ENCODE measurements around the gene ALK.

The ALK gene

GRCh38 chr2:29596584-29596983, 324.8 kb downstream of the ALK start:
- H3K36me3 ChIP-seq (replicated peaks in 1 of 2; ENCODE audit: control insufficient read depth in 2 of 2, insufficient read depth in 2 of 2, low read length in 2 of 2) = no peaks in the 10 kb centered on the region
- no peak overlapping the region for H3K18ac ChIP-seq (ENCODE audit: low read length)
- no peak overlapping the region for H2BK120ac ChIP-seq (ENCODE audit: low read depth, low read length)
- no peak overlapping the region for H3K4me2 ChIP-seq (ENCODE audit: insufficient read depth, low read length, poor library complexity, severe bottlenecking)
- H3K27me3 ChIP-seq (ENCODE audit: control insufficient read depth in 3 of 3, insufficient read depth in 3 of 3, low read depth in 1 of 3, low read length in 3 of 3) = no peaks in the 10 kb centered on the region
- H4K8ac ChIP-seq (ENCODE audit: low read depth, low read length) = no peak overlapping the region
- no peak overlapping the region for H4K91ac ChIP-seq (ENCODE audit: low read depth, low read length, poor library complexity)
- no peak overlapping the region for H2AK5ac ChIP-seq (ENCODE audit: low read depth, low read length)
- H3K4ac ChIP-seq (ENCODE audit: low read length) = no peak overlapping the region
- no CpG with 5 or more reads among the region's 2 CpGs for WGBS, 2 donors (ENCODE audit: extremely low coverage in 2 of 2, insufficient read length in 2 of 2, insufficient replicate concordance in 1 of 2)
- H3K79me1 ChIP-seq (ENCODE audit: low read depth, low read length) = no peaks in the 10 kb centered on the region
- H2BK12ac ChIP-seq (ENCODE audit: low read length) = no peak overlapping the region
- H2BK5ac ChIP-seq (ENCODE audit: low read length) = no peak overlapping the region
- no peaks in the 10 kb centered on the region for H3K4me1 ChIP-seq (ENCODE audit: control insufficient read depth in 2 of 2, insufficient read depth in 1 of 2, low read depth in 1 of 2, low read length in 2 of 2)
- H2AFZ ChIP-seq (ENCODE audit: low read length) = no peak overlapping the region
- no peak overlapping the region for H2BK15ac ChIP-seq (ENCODE audit: low read length)
- DNase-seq (ENCODE audit: low spot score) = no peak
- H3K23ac ChIP-seq (ENCODE audit: low read depth, low read length, poor library complexity) = no peak overlapping the region
- no peak overlapping the region for H3K9ac ChIP-seq (ENCODE audit: low read depth, low read length, poor library complexity)
- peaks cover 0 to 9% of the 10 kb centered on the region in 2 donors for H3K9me3 ChIP-seq (replicated peaks in 1 of 2; ENCODE audit: control insufficient read depth in 2 of 2, insufficient read depth in 1 of 2, low read depth in 1 of 2, low read length in 2 of 2)
- no peak overlapping the region for H3K4me3 ChIP-seq (ENCODE audit: low read length in 2 of 2)
- no peak overlapping the region for H3K14ac ChIP-seq (ENCODE audit: low read length)
- H3K27ac ChIP-seq (replicated peaks; ENCODE audit: low read length) = no peak overlapping the region

GRCh38 chr2:29591600-29591999, 329.8 kb downstream of the ALK start:
- no peaks in the 10 kb centered on the region for H3K4me1 ChIP-seq (ENCODE audit: control insufficient read depth in 2 of 2, insufficient read depth in 1 of 2, low read depth in 1 of 2, low read length in 2 of 2)
- H2BK120ac ChIP-seq (ENCODE audit: low read depth, low read length) = no peak overlapping the region
- no peak overlapping the region for H2BK12ac ChIP-seq (ENCODE audit: low read length)
- H3K18ac ChIP-seq (ENCODE audit: low read length) = no peak overlapping the region
- H2BK5ac ChIP-seq (ENCODE audit: low read length) = no peak overlapping the region
- no peak for DNase-seq (ENCODE audit: low spot score)
- no peaks in the 10 kb centered on the region for H3K36me3 ChIP-seq (replicated peaks in 1 of 2; ENCODE audit: control insufficient read depth in 2 of 2, insufficient read depth in 2 of 2, low read length in 2 of 2)
- no peak overlapping the region for H2BK15ac ChIP-seq (ENCODE audit: low read length)
- H3K27ac ChIP-seq (replicated peaks; ENCODE audit: low read length) = no peak overlapping the region
- no peak overlapping the region for H3K4ac ChIP-seq (ENCODE audit: low read length)
- H3K14ac ChIP-seq (ENCODE audit: low read length) = no peak overlapping the region
- WGBS, 2 donors (ENCODE audit: extremely low coverage in 2 of 2, insufficient read length in 2 of 2, insufficient replicate concordance in 1 of 2) = no CpG with 5 or more reads among the region's 10 CpGs
- no peak overlapping the region for H2AFZ ChIP-seq (ENCODE audit: low read length)
- no peak overlapping the region for H3K23ac ChIP-seq (ENCODE audit: low read depth, low read length, poor library complexity)
- no peak overlapping the region for H4K8ac ChIP-seq (ENCODE audit: low read depth, low read length)
- no peaks in the 10 kb centered on the region for H3K27me3 ChIP-seq (ENCODE audit: control insufficient read depth in 3 of 3, insufficient read depth in 3 of 3, low read depth in 1 of 3, low read length in 3 of 3)
- H4K91ac ChIP-seq (ENCODE audit: low read depth, low read length, poor library complexity) = no peak overlapping the region
- no peak overlapping the region for H3K9ac ChIP-seq (ENCODE audit: low read depth, low read length, poor library complexity)
- H3K9me3 ChIP-seq (replicated peaks in 1 of 2; ENCODE audit: control insufficient read depth in 2 of 2, insufficient read depth in 1 of 2, low read depth in 1 of 2, low read length in 2 of 2) = no peaks in the 10 kb centered on the region
- H3K4me2 ChIP-seq (ENCODE audit: insufficient read depth, low read length, poor library complexity, severe bottlenecking) = no peak overlapping the region
- H2AK5ac ChIP-seq (ENCODE audit: low read depth, low read length) = no peak overlapping the region
- no peaks in the 10 kb centered on the region for H3K79me1 ChIP-seq (ENCODE audit: low read depth, low read length)
- no peak overlapping the region for H3K4me3 ChIP-seq (ENCODE audit: low read length in 2 of 2)

- no peak for DNase-seq (ENCODE audit: low spot score)
- H2BK12ac ChIP-seq (ENCODE audit: low read length) = no peak overlapping the region
- no peaks in the 10 kb centered on the region for H3K27me3 ChIP-seq (ENCODE audit: control insufficient read depth in 3 of 3, insufficient read depth in 3 of 3, low read depth in 1 of 3, low read length in 3 of 3)
- H3K18ac ChIP-seq (ENCODE audit: low read length) = no peak overlapping the region
- no peaks in the 10 kb centered on the region for H3K4me1 ChIP-seq (ENCODE audit: control insufficient read depth in 2 of 2, insufficient read depth in 1 of 2, low read depth in 1 of 2, low read length in 2 of 2)
- H4K8ac ChIP-seq (ENCODE audit: low read depth, low read length) = no peak overlapping the region
- no CpG with 5 or more reads among the region's 7 CpGs for WGBS, 2 donors (ENCODE audit: extremely low coverage in 2 of 2, insufficient read length in 2 of 2, insufficient replicate concordance in 1 of 2)
- H3K36me3 ChIP-seq (replicated peaks in 1 of 2; ENCODE audit: control insufficient read depth in 2 of 2, insufficient read depth in 2 of 2, low read length in 2 of 2) = no peaks in the 10 kb centered on the region
- no peak overlapping the region for H3K27ac ChIP-seq (replicated peaks; ENCODE audit: low read length)
- no peak overlapping the region for H3K4ac ChIP-seq (ENCODE audit: low read length)
- no peak overlapping the region for H3K9ac ChIP-seq (ENCODE audit: low read depth, low read length, poor library complexity)
- H3K14ac ChIP-seq (ENCODE audit: low read length) = no peak overlapping the region
- no peak overlapping the region for H2AK5ac ChIP-seq (ENCODE audit: low read depth, low read length)
- H3K79me1 ChIP-seq (ENCODE audit: low read depth, low read length) = no peaks in the 10 kb centered on the region
- no peak overlapping the region for H3K4me2 ChIP-seq (ENCODE audit: insufficient read depth, low read length, poor library complexity, severe bottlenecking)
- no peak overlapping the region for H4K91ac ChIP-seq (ENCODE audit: low read depth, low read length, poor library complexity)
- H3K9me3 ChIP-seq (replicated peaks in 1 of 2; ENCODE audit: control insufficient read depth in 2 of 2, insufficient read depth in 1 of 2, low read depth in 1 of 2, low read length in 2 of 2) = no peaks in the 10 kb centered on the region
- H2BK120ac ChIP-seq (ENCODE audit: low read depth, low read length) = no peak overlapping the region
- no peak overlapping the region for H3K23ac ChIP-seq (ENCODE audit: low read depth, low read length, poor library complexity)
- H2AFZ ChIP-seq (ENCODE audit: low read length) = no peak overlapping the region
- H2BK5ac ChIP-seq (ENCODE audit: low read length) = no peak overlapping the region
- H3K4me3 ChIP-seq (ENCODE audit: low read length in 2 of 2) = no peak overlapping the region
- no peak overlapping the region for H2BK15ac ChIP-seq (ENCODE audit: low read length)
Observed at GRCh38 chr2:29590211-29590610, 331.2 kb downstream of the ALK start.

DNA sequence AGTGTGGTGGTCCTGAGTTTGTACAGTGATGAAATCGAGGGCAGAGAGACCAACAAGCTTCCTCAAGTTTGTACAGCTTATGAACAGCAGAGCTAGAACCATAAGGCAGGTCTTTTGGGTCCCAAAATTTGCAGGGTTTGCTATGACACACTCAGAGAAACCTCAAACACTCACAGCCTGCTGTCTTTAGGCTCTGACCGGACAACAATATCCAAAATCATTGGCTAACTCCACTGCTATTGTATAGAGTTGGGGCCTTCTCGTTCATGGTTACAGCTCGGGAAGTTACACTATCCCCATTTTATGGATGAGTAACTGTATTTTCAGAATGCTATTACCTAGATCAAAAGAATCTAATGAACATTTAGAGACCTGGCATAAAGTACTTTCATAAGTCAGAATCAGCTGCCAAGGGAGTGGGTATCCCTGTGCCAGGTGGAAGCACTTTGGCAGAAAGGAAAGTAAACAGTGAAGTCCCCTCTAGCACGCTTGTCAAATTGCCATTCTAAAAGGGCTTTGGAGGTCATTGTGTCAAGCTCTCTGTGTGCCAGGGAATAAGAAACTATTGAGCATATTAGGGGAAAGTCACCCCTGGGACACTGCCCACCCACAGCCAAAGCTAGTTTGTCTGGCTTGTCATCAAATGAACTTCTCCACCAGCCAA, 331.8 kb downstream of the ALK start:
- Histone ChIP-seq H3K4me3 (ENCODE audit: low read length in 2 of 2) (no peak overlapping the region), H3K4ac (ENCODE audit: low read length) (no peak overlapping the region), H3K4me2 (ENCODE audit: insufficient read depth, low read length, poor library complexity, severe bottlenecking) (no peak overlapping the region), H3K9ac (ENCODE audit: low read depth, low read length, poor library complexity) (no peak overlapping the region), H4K8ac (ENCODE audit: low read depth, low read length) (no peak overlapping the region), H2BK15ac (ENCODE audit: low read length) (no peak overlapping the region), H3K27me3 (ENCODE audit: control insufficient read depth in 3 of 3, insufficient read depth in 3 of 3, low read depth in 1 of 3, low read length in 3 of 3) (no peaks in the 10 kb centered on the region), H3K79me1 (ENCODE audit: low read depth, low read length) (no peaks in the 10 kb centered on the region), H2BK12ac (ENCODE audit: low read length) (no peak overlapping the region), H2BK5ac (ENCODE audit: low read length) (no peak overlapping the region), H3K9me3 (replicated peaks in 1 of 2; ENCODE audit: control insufficient read depth in 2 of 2, insufficient read depth in 1 of 2, low read depth in 1 of 2, low read length in 2 of 2) (no peaks in the 10 kb centered on the region), H4K91ac (ENCODE audit: low read depth, low read length, poor library complexity) (no peak overlapping the region), H3K14ac (ENCODE audit: low read length) (no peak overlapping the region), H2AFZ (ENCODE audit: low read length) (no peak overlapping the region), H3K36me3 (replicated peaks in 1 of 2; ENCODE audit: control insufficient read depth in 2 of 2, insufficient read depth in 2 of 2, low read length in 2 of 2) (no peaks in the 10 kb centered on the region), H2BK120ac (ENCODE audit: low read depth, low read length) (no peak overlapping the region), H3K4me1 (ENCODE audit: control insufficient read depth in 2 of 2, insufficient read depth in 1 of 2, low read depth in 1 of 2, low read length in 2 of 2) (no peaks in the 10 kb centered on the region), H3K23ac (ENCODE audit: low read depth, low read length, poor library complexity) (no peak overlapping the region), H2AK5ac (ENCODE audit: low read depth, low read length) (no peak overlapping the region), H3K27ac (replicated peaks; ENCODE audit: low read length) (no peak overlapping the region), H3K18ac (ENCODE audit: low read length) (no peak overlapping the region)
- no CpG with 5 or more reads among the region's 5 CpGs for WGBS, 2 donors (ENCODE audit: extremely low coverage in 2 of 2, insufficient read length in 2 of 2, insufficient replicate concordance in 1 of 2)
- no peak for DNase-seq (ENCODE audit: low spot score)

All from neuronal stem cell (in vitro differentiated cells).